Right atrium auricular region (tissue), 2 donors: Measurements from ENCODE around the gene EPN3. TPM values are rescaled to one million over a fixed set of nuclear protein-coding genes. Genes with fewer than 3 reads are reported as not detected.

Source experiments
- DNase-seq: peaks from one replicate; pipeline ENCODE4 v3.0.0-alpha.2; 2019; ENCODE audit warnings: low spot score
- H3K27ac ChIP-seq, 2 donors: fragments of 200-600 bp; sonication (generic); 1 replicate in 1 of 2; 2 replicates in 1 of 2; pipeline ENCODE4 v1.5.1; 2016 to 2019
- H3K27me3 ChIP-seq, 2 donors: fragments of 200-600 bp; sonication (generic); one replicate each; pipeline versions ENCODE4 v1.5.1 to v1.6.0; 2017 to 2019
- H3K36me3 ChIP-seq: fragments of 200-600 bp; sonication (generic); one replicate; pipeline ENCODE4 v1.5.1; 2016
- H3K4me1 ChIP-seq, 2 donors: fragments of 200-600 bp; sonication (generic); one replicate each; pipeline versions ENCODE4 v1.5.1 to v1.6.0; 2017 to 2019
- H3K4me3 ChIP-seq, 2 donors: fragments of 200-600 bp; sonication (generic); 1 replicate in 1 of 2; 2 replicates in 1 of 2; pipeline ENCODE4 v1.5.1; 2017 to 2019; ENCODE audit warnings: mild to moderate bottlenecking in 1 of 2, moderate library complexity in 1 of 2
- H3K9me3 ChIP-seq, 2 donors: fragments of 200-600 bp; sonication (generic); one replicate each; pipeline ENCODE4 v1.5.1; 2019
- CTCF ChIP-seq, 2 donors: fragments of 200-600 bp; sonication (generic); IDR thresholded peaks; one replicate each; pipeline ENCODE4 v1.5.1; 2019; ENCODE audit warnings: antibody characterized with exemption in 2 of 2
- total RNA-seq, 2 donors: library from RNA; depleted of rRNA; stranded (reverse); fragments of >200 nt; gene quantifications; one replicate each; pipeline ENCODE4 v1.1.0, GENCODE V29; 2016

EPN3 gene
- total RNA-seq, 2 donors from 2014 or later, result 4.5 to 13.3 TPM

DNA sequence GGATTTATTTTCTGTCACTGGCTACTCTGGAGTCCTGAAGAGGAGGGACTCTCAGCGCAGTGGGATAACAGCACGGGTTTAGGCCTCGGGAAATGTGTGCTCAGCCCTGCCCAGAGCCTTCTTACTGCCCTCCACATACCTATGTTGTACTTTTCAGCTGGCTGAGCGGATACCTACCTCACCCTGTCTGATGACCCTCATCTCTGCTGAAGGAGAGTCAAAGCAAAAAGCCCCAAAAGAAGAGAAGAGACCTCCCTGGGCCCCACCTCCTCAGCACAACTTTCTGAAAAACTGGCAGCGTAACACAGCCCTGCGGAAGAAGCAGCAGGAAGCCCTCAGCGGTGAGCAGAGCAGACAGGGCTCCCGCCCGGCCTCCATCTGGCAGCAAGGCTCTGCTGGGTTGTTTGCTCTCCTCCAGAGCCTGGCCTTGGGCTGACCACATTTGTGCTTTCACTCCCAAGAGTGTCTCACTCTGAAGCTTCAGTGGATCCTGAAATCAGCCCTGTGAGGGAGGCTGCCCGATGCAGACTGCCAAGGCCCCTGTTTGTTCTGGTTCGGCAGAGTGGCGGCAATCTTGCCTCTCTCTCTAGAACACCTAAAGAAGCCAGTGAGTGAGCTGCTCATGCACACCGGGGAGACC is 14.0 kb upstream of the EPN3 start:
- Histone ChIP-seq H3K9me3 (no peaks in the 10 kb centered on the region), H3K36me3 (no peaks in the 10 kb centered on the region), H3K4me3 (no peak overlapping the region), H3K27ac (no peak overlapping the region), H3K4me1 (peaks cover 0 to 14% of the 10 kb centered on the region in 2 donors), H3K27me3 (no peaks in the 10 kb centered on the region)
- no peak for TF ChIP-seq CTCF (IDR thresholded peaks at IDR 0.05)
- DNase-seq, result no peak

DNA sequence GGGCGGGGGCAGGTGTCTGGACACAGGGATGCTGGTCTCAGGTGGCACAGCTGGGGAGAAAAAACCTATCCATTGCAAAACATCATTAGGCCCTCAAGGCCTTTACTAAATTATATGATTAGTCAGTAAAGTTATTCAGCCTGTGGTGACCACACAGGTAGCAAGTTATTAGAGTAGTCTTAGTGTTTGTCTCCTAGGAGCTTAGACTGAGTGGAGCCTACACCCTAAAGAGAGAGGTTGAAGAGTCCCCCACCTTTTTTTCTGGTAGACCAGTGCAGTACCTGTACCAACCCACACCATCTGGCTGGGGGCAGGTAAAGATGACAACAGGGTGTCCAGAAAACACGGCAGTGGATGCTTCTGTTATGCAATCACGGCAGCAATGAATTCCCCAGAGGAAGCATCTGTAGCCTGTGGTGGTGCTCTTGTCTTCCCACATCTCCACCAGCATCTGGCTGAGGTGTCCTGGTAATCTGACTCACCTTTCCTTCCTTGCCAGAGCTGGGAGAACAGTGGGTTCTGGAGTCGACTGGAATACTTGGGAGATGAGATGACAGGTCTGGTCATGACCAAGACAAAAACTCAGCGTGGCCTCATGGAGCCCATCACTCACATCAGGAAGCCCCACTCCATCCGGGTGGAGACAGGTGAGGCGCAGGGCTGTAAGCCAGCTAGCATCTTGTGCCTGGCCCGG is 13.2 kb upstream of the EPN3 start:
- no peak overlapping the region for H3K27ac ChIP-seq
- no peaks in the 10 kb centered on the region for H3K36me3 ChIP-seq
- TF ChIP-seq CTCF (IDR thresholded peaks at IDR 0.05), result no peak

GRCh38 chr17:50520483-50520882 is 12.1 kb upstream of the EPN3 start:
- no peak for TF ChIP-seq CTCF (IDR thresholded peaks at IDR 0.05)
- Histone ChIP-seq H3K9me3 (no peaks in the 10 kb centered on the region), H3K4me3 (no peak overlapping the region), H3K36me3 (no peaks in the 10 kb centered on the region), H3K4me1 (peaks cover 0 to 3% of the 10 kb centered on the region in 2 donors), H3K27ac (no peak overlapping the region), H3K27me3 (no peaks in the 10 kb centered on the region)
- DNase-seq, result no peak

More for the DNA sequence above, 13.2 kb upstream of the EPN3 start:
- Histone ChIP-seq H3K4me1 (peaks cover 0 to 14% of the 10 kb centered on the region in 2 donors), H3K9me3 (no peaks in the 10 kb centered on the region), H3K4me3 (no peak overlapping the region), H3K27me3 (no peaks in the 10 kb centered on the region)
- no peak for DNase-seq

GRCh38 chr17:50521514-50521913 is 11.0 kb upstream of the EPN3 start:
- Histone ChIP-seq H3K4me3 (no peak overlapping the region), H3K27ac (no peak overlapping the region), H3K36me3 (no peaks in the 10 kb centered on the region), H3K4me1 (no peaks in the 10 kb centered on the region), H3K27me3 (no peaks in the 10 kb centered on the region), H3K9me3 (no peaks in the 10 kb centered on the region)
- no peak for DNase-seq
- no peak for TF ChIP-seq CTCF (IDR thresholded peaks at IDR 0.05)

GRCh38 chr17:50522766-50523165 is 9.8 kb upstream of the EPN3 start:
- Histone ChIP-seq H3K36me3 (no peaks in the 10 kb centered on the region), H3K9me3 (no peaks in the 10 kb centered on the region), H3K4me1 (no peaks in the 10 kb centered on the region), H3K4me3 (no peak overlapping the region), H3K27ac (no peak overlapping the region), H3K27me3 (no peaks in the 10 kb centered on the region)
- DNase-seq, result no peak
- TF ChIP-seq CTCF (IDR thresholded peaks at IDR 0.05), result no peak
